Smooth muscle cell (in vitro differentiated cells): ENCODE data around the gene CMIP. TPM values are rescaled to one million over a fixed set of nuclear protein-coding genes. Genes with fewer than 3 reads are reported as not detected.

Experiments
- DNase-seq: peaks from one replicate; lab custom pipeline; 2025; ENCODE audit not compliant: unreplicated experiment; lab: John Stamatoyannopoulos, UW
- H2AFZ ChIP-seq: fragments of 200-600 bp; sonication (generic); 2 replicates; pipeline ENCODE4 v1.6.0; 2016; ENCODE audit warnings: antibody characterized with exemption, low read depth, mild to moderate bottlenecking
- H3F3A ChIP-seq: fragments of 200-600 bp; sonication (generic); 2 replicates; pipeline ENCODE4 v1.6.0; 2017; ENCODE audit warnings: antibody characterized with exemption, low read depth
- H3K27ac ChIP-seq: fragments of 200-600 bp; sonication (generic); 2 replicates; pipeline ENCODE4 v1.5.1; 2016; ENCODE audit warnings: low read depth, mild to moderate bottlenecking
- H3K27me3 ChIP-seq: fragments of 200-600 bp; sonication (generic); 2 replicates; pipeline ENCODE4 v1.6.1; 2016; ENCODE audit warnings: low read depth, mild to moderate bottlenecking
- H3K36me3 ChIP-seq: fragments of 200-600 bp; sonication (generic); 2 replicates; pipeline ENCODE4 v1.5.1; 2016; ENCODE audit warnings: low read depth
- H3K4me1 ChIP-seq: fragments of 200-600 bp; sonication (generic); 2 replicates; pipeline ENCODE4 v1.5.1; 2016; ENCODE audit warnings: low read depth
- H3K4me2 ChIP-seq: fragments of 200-600 bp; sonication (generic); 2 replicates; pipeline ENCODE4 v1.6.0; 2016; ENCODE audit warnings: mild to moderate bottlenecking
- H3K4me3 ChIP-seq: fragments of 200-600 bp; sonication (generic); 2 replicates; pipeline ENCODE4 v1.5.1; 2016; ENCODE audit warnings: mild to moderate bottlenecking
- H3K79me2 ChIP-seq: fragments of 200-600 bp; sonication (generic); 2 replicates; pipeline ENCODE4 v1.6.0; 2016; ENCODE audit warnings: low read depth, mild to moderate bottlenecking
- H3K9ac ChIP-seq: fragments of 200-600 bp; sonication (generic); 2 replicates; pipeline ENCODE4 v1.6.0; 2016; ENCODE audit warnings: low read depth
- H3K9me3 ChIP-seq: fragments of 200-600 bp; sonication (generic); replicated peaks from 2 replicates; pipeline ENCODE4 v1.5.1; 2016; ENCODE audit warnings: low read depth
- H4K20me1 ChIP-seq: fragments of 200-600 bp; sonication (generic); 2 replicates; pipeline ENCODE4 v1.6.0; 2016; ENCODE audit warnings: low read depth
- WGBS: methylation state at CpG from one replicate; pipeline ENCODE4 v1.1.7; 2016; ENCODE audit warnings: low lambda C conversion rate; 5-methylcytosine and 5-hydroxymethylcytosine counted together
- polyA plus RNA-seq: library from polyadenylated mRNA; unstranded; fragments of >200 nt; fragmentation: Nextera tagmentation; extraction: Ambion mirVana; gene quantifications from 2 replicates; pipeline ENCODE4 v1.2.1, GENCODE V29; 2016
- total RNA-seq: library from RNA; depleted of rRNA; stranded (reverse); fragments of >200 nt; gene quantifications from 2 replicates; pipeline ENCODE4 v1.2.3, GENCODE V29; 2014
- TF ChIP-seq, protein P1 (sequence below): fragments of 200-600 bp; sonication (generic); IDR thresholded peaks from 2 replicates; pipeline ENCODE4 v1.5.1; 2017; ENCODE audit warnings: borderline replicate concordance, mild to moderate bottlenecking, antibody characterized with exemption; ENCODE audit not compliant: insufficient read depth, poor library complexity, severe bottlenecking

CMIP gene
- total and polyA plus RNA-seq, 2 experiments from 2014 or later, result 2.5 to 44.5 TPM

DNA sequence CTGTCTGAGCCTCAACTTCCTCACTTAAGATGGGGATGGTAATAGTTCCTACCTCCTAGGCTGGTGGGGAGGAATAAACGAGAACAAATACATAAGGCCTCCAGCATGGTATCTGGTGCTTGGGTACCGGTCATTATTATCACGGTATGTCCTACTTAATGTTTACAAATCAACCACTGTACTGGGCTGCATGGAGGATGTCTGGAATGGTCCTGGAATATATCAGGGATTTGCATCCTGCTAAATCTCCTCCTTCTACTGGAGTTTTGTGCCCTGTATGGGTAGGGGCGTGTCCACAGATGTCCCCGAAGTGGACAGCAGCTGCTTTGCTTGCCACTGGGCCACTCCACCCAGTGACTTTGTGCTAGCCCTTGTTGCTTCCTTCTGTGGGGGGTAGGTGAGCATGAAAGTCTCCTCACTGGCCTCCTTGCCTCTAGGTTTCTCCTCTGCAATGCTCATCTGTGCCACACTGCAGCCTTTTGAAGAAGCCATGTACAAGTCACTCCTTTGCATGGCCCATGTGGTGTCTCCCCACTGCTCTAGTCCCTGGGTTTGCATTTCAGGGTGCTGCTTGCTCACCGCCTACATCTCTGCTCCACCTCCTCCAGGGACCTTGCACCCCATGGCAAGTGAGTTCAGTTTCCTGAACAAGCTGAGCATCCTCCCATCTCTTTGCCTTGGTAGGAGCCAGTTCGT, 2.2 kb upstream of the CMIP start:
- Histone ChIP-seq H3K79me2 (peaks cover 24% of the 10 kb centered on the region), H3K4me1 (peaks cover 10% of the 10 kb centered on the region), H3K36me3 (no peaks in the 10 kb centered on the region), H3K27me3 (no peaks in the 10 kb centered on the region), H3K9ac (no peak overlapping the region), H3K4me2 (no peak overlapping the region), H3K4me3 (no peak overlapping the region), H4K20me1 (peaks cover 6% of the 10 kb centered on the region), H3K9me3 (no peaks in the 10 kb centered on the region), H3F3A (no peaks in the 10 kb centered on the region), H2AFZ (no peak overlapping the region), H3K27ac (peak overlapping the region; percentile 30)
- TF ChIP-seq, protein P1, sequence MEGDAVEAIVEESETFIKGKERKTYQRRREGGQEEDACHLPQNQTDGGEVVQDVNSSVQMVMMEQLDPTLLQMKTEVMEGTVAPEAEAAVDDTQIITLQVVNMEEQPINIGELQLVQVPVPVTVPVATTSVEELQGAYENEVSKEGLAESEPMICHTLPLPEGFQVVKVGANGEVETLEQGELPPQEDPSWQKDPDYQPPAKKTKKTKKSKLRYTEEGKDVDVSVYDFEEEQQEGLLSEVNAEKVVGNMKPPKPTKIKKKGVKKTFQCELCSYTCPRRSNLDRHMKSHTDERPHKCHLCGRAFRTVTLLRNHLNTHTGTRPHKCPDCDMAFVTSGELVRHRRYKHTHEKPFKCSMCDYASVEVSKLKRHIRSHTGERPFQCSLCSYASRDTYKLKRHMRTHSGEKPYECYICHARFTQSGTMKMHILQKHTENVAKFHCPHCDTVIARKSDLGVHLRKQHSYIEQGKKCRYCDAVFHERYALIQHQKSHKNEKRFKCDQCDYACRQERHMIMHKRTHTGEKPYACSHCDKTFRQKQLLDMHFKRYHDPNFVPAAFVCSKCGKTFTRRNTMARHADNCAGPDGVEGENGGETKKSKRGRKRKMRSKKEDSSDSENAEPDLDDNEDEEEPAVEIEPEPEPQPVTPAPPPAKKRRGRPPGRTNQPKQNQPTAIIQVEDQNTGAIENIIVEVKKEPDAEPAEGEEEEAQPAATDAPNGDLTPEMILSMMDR, result no peak
- 65% methylated on average over 7 of the region's 7 CpGs for WGBS
- DNase-seq, result no peak

DNA sequence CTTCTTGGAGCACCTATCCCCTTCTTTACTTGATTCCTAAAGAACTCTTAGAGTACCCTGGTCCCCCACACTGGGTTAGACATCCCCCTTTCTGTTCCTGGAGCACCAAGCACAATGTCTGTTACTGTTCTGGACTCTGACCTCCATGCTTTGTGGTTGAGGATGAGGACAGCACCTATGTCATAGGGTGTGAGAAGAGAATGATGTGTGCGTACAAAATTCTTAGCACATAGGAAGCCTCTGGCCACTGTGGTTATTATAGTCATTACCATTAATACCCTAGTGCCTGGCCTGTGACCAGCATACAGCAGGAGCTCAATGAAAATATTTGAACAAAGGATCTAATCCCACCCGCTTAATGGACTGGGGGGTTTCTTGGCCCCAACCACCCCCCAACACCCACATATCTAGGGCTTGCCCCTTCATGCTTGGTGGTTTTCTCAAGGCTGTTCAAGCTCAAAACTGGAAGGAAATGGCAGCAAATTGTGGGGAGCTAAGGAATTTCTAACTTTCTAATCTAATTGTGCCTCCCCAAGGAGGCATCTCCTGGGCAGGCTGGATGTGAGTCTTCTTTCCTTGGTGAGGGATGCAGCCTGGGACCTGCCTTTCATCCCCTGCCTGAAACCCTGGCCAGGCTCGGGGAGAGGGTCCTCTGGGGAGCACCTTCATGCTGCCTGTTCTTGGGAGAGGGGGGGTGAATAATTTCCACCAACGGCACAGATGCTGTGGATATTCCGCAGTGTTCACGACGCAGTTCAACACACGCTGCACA, 1.5 kb upstream of the CMIP start:
- no peaks in the 10 kb centered on the region for H3K9me3 ChIP-seq
- no peaks in the 10 kb centered on the region for H3F3A ChIP-seq
- H4K20me1 ChIP-seq, result peaks cover 14% of the 10 kb centered on the region
- 79% methylated on average over 8 of the region's 8 CpGs for WGBS
- peak overlapping the region; percentile 80 for H3K27ac ChIP-seq
- H3K36me3 ChIP-seq, result no peaks in the 10 kb centered on the region
- no peak overlapping the region for H3K4me2 ChIP-seq
- peaks cover 31% of the 10 kb centered on the region for H3K79me2 ChIP-seq
- peaks cover 17% of the 10 kb centered on the region for H3K4me1 ChIP-seq
- H2AFZ ChIP-seq, result no peak overlapping the region
- TF ChIP-seq, protein P1, result no peak
- no peak for DNase-seq
- no peak overlapping the region for H3K4me3 ChIP-seq
- H3K27me3 ChIP-seq, result no peaks in the 10 kb centered on the region
- no peak overlapping the region for H3K9ac ChIP-seq

DNA sequence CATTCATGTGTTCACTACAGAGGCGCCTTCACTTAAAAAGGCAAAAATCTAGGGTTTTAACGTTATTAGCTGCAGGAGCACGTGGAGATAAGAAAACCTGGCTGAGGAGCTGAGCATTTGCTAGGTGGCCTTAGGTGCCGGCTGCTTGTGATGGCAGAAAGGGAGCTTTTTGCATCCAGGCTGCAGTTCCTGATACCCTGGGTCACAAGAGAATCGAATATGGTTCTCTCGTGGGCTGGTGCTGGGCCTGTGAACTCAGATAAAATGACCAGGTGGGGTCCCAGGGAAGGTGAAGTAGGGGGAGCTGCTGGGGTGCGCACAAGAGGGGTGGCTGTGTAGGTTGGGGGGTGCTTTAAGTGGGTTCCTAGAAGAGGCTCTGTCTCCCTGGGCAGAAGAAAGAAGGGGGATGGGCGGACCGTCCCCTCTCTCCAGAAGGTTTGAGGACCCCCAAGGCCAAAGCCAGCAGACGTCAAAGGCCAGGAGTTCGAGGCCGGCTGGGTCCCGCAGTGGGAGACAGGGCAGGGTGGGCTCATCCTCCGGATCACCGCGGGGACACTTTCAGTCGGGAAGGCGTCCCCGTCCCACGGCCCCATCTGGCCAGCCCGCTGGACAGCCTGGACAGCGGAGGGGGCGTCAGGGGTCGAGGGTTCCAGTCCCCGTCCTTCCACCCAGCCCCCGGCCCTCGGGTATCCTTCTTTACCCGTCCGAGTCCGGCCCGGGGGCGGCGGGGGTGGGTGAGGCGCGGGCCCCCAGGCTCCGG, 740 bp upstream of the CMIP start:
- Histone ChIP-seq H3K4me1 (peaks cover 25% of the 10 kb centered on the region), H3K27me3 (no peaks in the 10 kb centered on the region), H3K36me3 (no peaks in the 10 kb centered on the region), H3K9me3 (no peaks in the 10 kb centered on the region), H3K4me3 (peak overlapping the region; percentile 59), H3K27ac (peak overlapping the region; percentile 80), H4K20me1 (peaks cover 21% of the 10 kb centered on the region), H3F3A (no peaks in the 10 kb centered on the region), H3K9ac (peak overlapping the region; percentile 87), H2AFZ (no peak overlapping the region), H3K79me2 (peaks cover 39% of the 10 kb centered on the region), H3K4me2 (peak overlapping the region; percentile 90)
- DNase-seq, result no peak
- TF ChIP-seq, protein P1, result no peak
- 47% methylated on average over 12 of the region's 36 CpGs for WGBS
